IMR-90 (cell line): ENCODE results near the gene POLR3A. TPM values are rescaled to one million over a fixed set of nuclear protein-coding genes. Genes with fewer than 3 reads are reported as not detected.
A peak's percentile ranks its signal among the peaks of the same experiment; 100 is the strongest.

ENCODE experiments used
- ATAC-seq: fragments of 200-7000 bp; cut with Tn5 transposase; 2 replicates; pipeline ENCODE4 v1.9.1; 2020; ENCODE audit warnings: low read depth, mild to moderate bottlenecking, moderate library complexity
- BruUV-seq: library from RNA; stranded (reverse); fragments of 400-500 nt; replicated peaks from 2 replicates; lab custom pipeline; 2021; lab: Mats Ljungman, UMichigan
- CTCF ChIA-PET: fragments of 300-600 bp; formaldehyde crosslinking; extraction: SDS; loops from one replicate; lab custom pipeline; 2021; ENCODE audit warnings: antibody characterized with exemption; lab: Yijun Ruan, JAX
- POLR2A ChIA-PET: fragments of 300-600 bp; sonication (Branson Sonifier 250); formaldehyde crosslinking; loops from one replicate; lab custom pipeline; 2022; ENCODE audit warnings: antibody characterized with exemption; ENCODE audit not compliant: unreplicated experiment; lab: Charles Lee
- DNase-seq: peaks from one replicate; pipeline ENCODE4 v3.0.0; 2013
- H2AFZ ChIP-seq: replicated peaks from 2 replicates; pipeline ENCODE3; 2013; ENCODE audit warnings: low read length, mild to moderate bottlenecking; ENCODE audit not compliant: poor library complexity
- H2AK5ac ChIP-seq: 2 replicates; pipeline ENCODE4 v1.6.1; 2013; ENCODE audit warnings: low read depth, low read length, inconsistent platforms
- H2AK9ac ChIP-seq: replicated peaks from 2 replicates; pipeline ENCODE3; 2013; ENCODE audit warnings: mild to moderate bottlenecking, low read depth, low read length, moderate library complexity; ENCODE audit not compliant: poor library complexity
- H2BK120ac ChIP-seq: 2 replicates; pipeline ENCODE4 v1.6.1; 2013; ENCODE audit warnings: low read depth, low read length, inconsistent platforms
- H2BK15ac ChIP-seq: 3 replicates; pipeline ENCODE4 v1.6.1; 2013; ENCODE audit warnings: low read depth, low read length, inconsistent platforms
- H2BK20ac ChIP-seq: 2 replicates; pipeline ENCODE4 v1.6.1; 2013; ENCODE audit warnings: low read depth, mild to moderate bottlenecking, inconsistent platforms, low read length, moderate library complexity
- H2BK5ac ChIP-seq: 2 replicates; pipeline ENCODE4 v1.6.1; 2013; ENCODE audit warnings: mild to moderate bottlenecking, low read depth, low read length, inconsistent platforms; ENCODE audit not compliant: poor library complexity, severe bottlenecking
- H3K14ac ChIP-seq: replicated peaks from 2 replicates; pipeline ENCODE4 v1.6.1; 2013; ENCODE audit warnings: low read depth, low read length, inconsistent platforms
- H3K18ac ChIP-seq: 2 replicates; pipeline ENCODE4 v1.6.1; 2013; ENCODE audit warnings: low read depth, low read length, control low read depth
- H3K23ac ChIP-seq: 2 replicates; pipeline ENCODE4 v1.6.1; 2013; ENCODE audit warnings: low read depth, low read length, inconsistent platforms
- H3K27ac ChIP-seq: 2 replicates; pipeline ENCODE4 v1.5.1; 2013; ENCODE audit warnings: mild to moderate bottlenecking, control low read depth, low read length; ENCODE audit not compliant: insufficient read depth
- H3K27me3 ChIP-seq: 2 replicates; pipeline ENCODE4 v1.6.1; 2013; ENCODE audit warnings: low read length; ENCODE audit not compliant: control insufficient read depth, insufficient read depth
- H3K36me3 ChIP-seq: 2 replicates; pipeline ENCODE4 v1.6.1; 2013; ENCODE audit warnings: low read length, mixed read lengths; ENCODE audit not compliant: control insufficient read depth, insufficient read depth
- H3K4ac ChIP-seq: 2 replicates; pipeline ENCODE4 v1.6.1; 2013; ENCODE audit warnings: low read depth, low read length, inconsistent platforms
- H3K4me1 ChIP-seq: 2 replicates; pipeline ENCODE4 v1.6.1; 2013; ENCODE audit warnings: low read length, mixed read lengths; ENCODE audit not compliant: control insufficient read depth, insufficient read depth
- H3K4me2 ChIP-seq: 2 replicates; pipeline ENCODE4 v1.6.1; 2013; ENCODE audit warnings: low read depth, mild to moderate bottlenecking, control low read depth, low read length, moderate library complexity
- H3K4me3 ChIP-seq: 2 replicates; pipeline ENCODE4 v1.5.1; 2013; ENCODE audit warnings: low read depth, mild to moderate bottlenecking, control low read depth, low read length, moderate library complexity; ENCODE audit not compliant: insufficient read depth
- H3K56ac ChIP-seq: 2 replicates; pipeline ENCODE4 v1.6.1; 2013; ENCODE audit warnings: low read length, inconsistent platforms; ENCODE audit not compliant: insufficient read depth; ENCODE audit errors: extremely low read depth
- H3K79me1 ChIP-seq, 2 experiments: 2 replicates each; pipeline ENCODE4 v1.6.1; 2013; ENCODE audit warnings: low read length in 2 of 2, inconsistent platforms in 1 of 2, low read depth in 1 of 2
- H3K9ac ChIP-seq: 2 replicates; pipeline ENCODE4 v1.6.1; 2013; ENCODE audit warnings: low read depth, low read length, control low read depth
- H3K9me1 ChIP-seq: 2 replicates; pipeline ENCODE4 v1.6.1; 2013; ENCODE audit warnings: low read length, inconsistent platforms; ENCODE audit not compliant: insufficient read depth
- H3K9me3 ChIP-seq: 2 replicates; pipeline ENCODE4 v1.6.1; 2013; ENCODE audit warnings: low read length; ENCODE audit not compliant: control insufficient read depth, insufficient read depth
- H4K20me1 ChIP-seq: 2 replicates; pipeline ENCODE4 v1.6.1; 2013; ENCODE audit warnings: low read length, inconsistent platforms; ENCODE audit not compliant: insufficient read depth
- H4K5ac ChIP-seq: 2 replicates; pipeline ENCODE4 v1.6.1; 2013; ENCODE audit warnings: mild to moderate bottlenecking, low read depth, low read length, control low read depth
- H4K8ac ChIP-seq, 2 experiments: 2 replicates each; pipeline ENCODE4 v1.6.1; 2013; ENCODE audit warnings: low read depth in 2 of 2, low read length in 2 of 2, control low read depth in 1 of 2, inconsistent platforms in 1 of 2
- H4K91ac ChIP-seq: 2 replicates; pipeline ENCODE4 v1.6.1; 2013; ENCODE audit warnings: low read depth, low read length, inconsistent platforms; ENCODE audit not compliant: insufficient read depth
- CEBPB ChIP-seq: IDR thresholded peaks from 2 replicates; pipeline ENCODE4 v1.6.1; 2012; ENCODE audit warnings: low read depth, low read length, improper control_type of control experiment
- MAZ ChIP-seq: IDR thresholded peaks from 2 replicates; pipeline ENCODE4 v1.6.1; 2012; ENCODE audit warnings: low read depth, mild to moderate bottlenecking, low read length, improper control_type of control experiment, moderate library complexity, borderline replicate concordance
- NFE2L2 ChIP-seq: fragments of 150-350 bp; IDR thresholded peaks from 2 replicates; pipeline ENCODE4 v1.6.1; 2016; ENCODE audit warnings: low read depth, mild to moderate bottlenecking, low read length
- RAD21 ChIP-seq: IDR thresholded peaks from 2 replicates; pipeline ENCODE4 v1.6.1; 2012; ENCODE audit warnings: low read length, improper control_type of control experiment
- WGBS, 2 experiments: methylation state at CpG; one replicate each; pipeline versions ENCODE4 v1.1.5 to v1.1.7; 2013; ENCODE audit warnings: missing lambda C conversion rate in 2 of 2; ENCODE audit not compliant: insufficient read length in 1 of 2; ENCODE audit errors: extremely low coverage in 2 of 2; 5-methylcytosine and 5-hydroxymethylcytosine counted together
- dilution Hi-C: fragments of 300-500 bp; cut with HindIII; formaldehyde crosslinking; loops from one replicate; pipeline ENCODE4 v1.14.3; 2018; ENCODE audit warnings: low sequenced_read_pairs; ENCODE audit not compliant: unreplicated experiment
- in situ Hi-C: fragments of 300-500 bp; cut with MboI; formaldehyde crosslinking; loops from 3 replicates; pipeline ENCODE4 v1.14.3; 2019; ENCODE audit warnings: low sequenced_read_pairs, inconsistent platforms, mixed read lengths
- intact Hi-C: fragments of 100-400 bp; cut with micrococcal nuclease; formaldehyde crosslinking; loops from 2 replicates; pipeline ENCODE4 v1.10.0; 2022
- polyA plus RNA-seq, 3 experiments: library from polyadenylated mRNA; depleted of rRNA; stranded (reverse); fragments of >200 nt; gene quantifications; 2 replicates each; pipeline ENCODE4 v1.2.3, GENCODE V29; 2012; ENCODE audit warnings: low replicate concordance in 1 of 3
- total RNA-seq: library from RNA; depleted of rRNA; stranded (reverse); fragments of >200 nt; gene quantifications from 2 replicates; pipeline ENCODE4 v1.2.3, GENCODE V29; 2012
- TF ChIP-seq, protein P1 (sequence below): fragments of 150-350 bp; IDR thresholded peaks from 2 replicates; pipeline ENCODE4 v1.6.1; 2016; ENCODE audit warnings: low read depth, mild to moderate bottlenecking, low read length, moderate library complexity, borderline replicate concordance

Gene POLR3A
- total and polyA plus RNA-seq, 2 of the 4 experiments (the other 2 are of a cell fraction), result 11.9 to 24.4 TPM

DNA sequence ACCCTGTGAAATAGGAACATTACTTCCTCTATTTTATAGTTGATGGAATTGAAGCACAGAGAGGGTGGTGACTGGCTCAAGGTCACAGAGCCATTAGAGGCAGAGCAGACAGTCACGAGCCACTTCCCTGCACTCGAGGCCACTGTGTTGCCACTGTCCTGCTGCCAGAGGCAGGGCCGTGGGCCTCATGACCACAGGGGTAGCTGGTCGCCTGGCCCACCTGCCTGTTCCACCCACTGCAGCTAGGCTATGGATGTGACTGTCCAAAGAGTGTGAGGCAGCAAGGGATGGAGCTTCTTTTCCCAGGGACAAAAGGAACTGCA is 42.5 kb upstream of the POLR3A start:
- dilution Hi-C loops, result no loop called here

More for the DNA sequence above, 42.5 kb upstream of the POLR3A start:
- in situ Hi-C loops, result no loop called here
- H2AK9ac ChIP-seq, result no peak overlapping the region
- intact Hi-C loops, result no loop called here
- no peak overlapping the region for H4K91ac ChIP-seq
- peak overlapping the region; percentile 21 for H2AFZ ChIP-seq
- H3K4me3 ChIP-seq, result no peak overlapping the region
- H3K56ac ChIP-seq, result no peak overlapping the region
- BruUV-seq, result no TSS peak
- TF ChIP-seq CEBPB (no peak), NFE2L2 (no peak), RAD21 (no peak), MAZ (no peak)
- TF ChIP-seq, protein P1, sequence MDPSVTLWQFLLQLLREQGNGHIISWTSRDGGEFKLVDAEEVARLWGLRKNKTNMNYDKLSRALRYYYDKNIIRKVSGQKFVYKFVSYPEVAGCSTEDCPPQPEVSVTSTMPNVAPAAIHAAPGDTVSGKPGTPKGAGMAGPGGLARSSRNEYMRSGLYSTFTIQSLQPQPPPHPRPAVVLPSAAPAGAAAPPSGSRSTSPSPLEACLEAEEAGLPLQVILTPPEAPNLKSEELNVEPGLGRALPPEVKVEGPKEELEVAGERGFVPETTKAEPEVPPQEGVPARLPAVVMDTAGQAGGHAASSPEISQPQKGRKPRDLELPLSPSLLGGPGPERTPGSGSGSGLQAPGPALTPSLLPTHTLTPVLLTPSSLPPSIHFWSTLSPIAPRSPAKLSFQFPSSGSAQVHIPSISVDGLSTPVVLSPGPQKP, result no peak
- no peak for DNase-seq
- peaks cover 17% of the 10 kb centered on the region for H3K27me3 ChIP-seq
- no peak overlapping the region for H3K27ac ChIP-seq
- H3K36me3 ChIP-seq, result no peaks in the 10 kb centered on the region
- no peak overlapping the region for H3K4ac ChIP-seq
- CTCF ChIA-PET, result no interaction called here
- H2BK120ac ChIP-seq, result no peak overlapping the region
- H2BK15ac ChIP-seq, result no peak overlapping the region
- H3K9ac ChIP-seq, result no peak overlapping the region
- no peak overlapping the region for H4K5ac ChIP-seq
- no peaks in the 10 kb centered on the region for H3K4me1 ChIP-seq
- no peak for ATAC-seq
- H2AK5ac ChIP-seq, result no peak overlapping the region
- H2BK20ac ChIP-seq, result no peak overlapping the region
- no peak overlapping the region for H2BK5ac ChIP-seq
- H3K9me1 ChIP-seq, result no peaks in the 10 kb centered on the region; the same call in 1 of the 2 replicates
- H3K4me2 ChIP-seq, result no peak overlapping the region
- no peak overlapping the region for H3K23ac ChIP-seq
- H3K14ac ChIP-seq, result no peak overlapping the region
- POLR2A ChIA-PET, result no interaction called here
- H4K8ac ChIP-seq, result no peak overlapping the region
- H4K20me1 ChIP-seq, result no peaks in the 10 kb centered on the region
- H3K79me1 ChIP-seq, result no peaks in the 10 kb centered on the region
- H3K18ac ChIP-seq, result no peak overlapping the region
- WGBS, 2 experiments, result no CpG with 5 or more reads among the region's 4 CpGs
- H3K9me3 ChIP-seq, result peaks cover 3% of the 10 kb centered on the region; the same call in 1 of the 2 replicates
